HG02973 (cell line): ENCODE results near the gene UVRAG.
A peak's percentile ranks its signal among the peaks of the same experiment; 100 is the strongest.
"Not testable (repeated sequence)": the region's sequence is repeated elsewhere in the genome, so short reads cannot be mapped to it uniquely, and the experiment has no call there.

Experiments used
- ATAC-seq: cut with Tn5 transposase; IDR thresholded peaks from one replicate; pipeline ENCODE4 v1.9.1; 2021; ENCODE audit warnings: moderate library complexity; ENCODE audit not compliant: unreplicated experiment

Gene UVRAG

GRCh38 chr11:76048763-76049162 is 233.8 kb downstream of the UVRAG start:
- no peak for ATAC-seq

DNA sequence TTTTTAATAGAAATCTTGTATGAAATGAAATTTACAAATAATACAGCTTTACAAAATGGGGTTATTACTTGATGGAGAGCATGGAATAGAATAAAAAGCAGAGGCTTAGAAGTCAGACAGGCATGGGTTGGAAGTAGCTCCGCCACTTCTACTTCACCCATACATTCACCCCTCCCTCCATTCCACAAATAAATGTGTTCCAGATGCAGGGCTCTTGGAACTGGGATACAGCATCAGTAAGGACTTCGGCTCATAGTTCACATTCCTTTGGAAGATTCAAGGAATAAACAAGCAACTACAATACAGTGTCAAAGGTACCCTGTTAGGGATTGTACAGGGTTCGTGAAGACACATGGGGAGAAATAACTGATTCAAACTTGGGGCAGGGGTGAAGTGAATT is 234.5 kb downstream of the UVRAG start:
- no peak for ATAC-seq

DNA sequence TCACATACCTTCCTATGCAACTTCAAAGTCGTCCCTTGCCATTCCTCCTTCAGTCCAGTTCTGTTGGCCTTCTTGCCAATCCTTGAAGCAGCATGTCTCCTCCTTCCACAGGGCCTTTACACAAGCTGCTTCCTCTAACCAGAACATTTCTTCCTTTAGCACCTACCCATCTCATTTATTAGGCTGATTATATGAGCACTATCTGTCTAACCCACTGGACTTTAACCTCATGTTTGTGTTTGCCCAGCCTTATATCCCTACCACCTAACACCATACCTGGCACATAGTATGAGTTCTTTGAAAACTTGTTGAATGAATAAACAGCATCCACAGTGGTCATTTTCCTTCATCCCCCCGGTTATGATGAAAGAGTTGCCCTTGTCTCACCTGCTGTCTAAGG is 236.9 kb downstream of the UVRAG start:
- ATAC-seq: no peak

DNA sequence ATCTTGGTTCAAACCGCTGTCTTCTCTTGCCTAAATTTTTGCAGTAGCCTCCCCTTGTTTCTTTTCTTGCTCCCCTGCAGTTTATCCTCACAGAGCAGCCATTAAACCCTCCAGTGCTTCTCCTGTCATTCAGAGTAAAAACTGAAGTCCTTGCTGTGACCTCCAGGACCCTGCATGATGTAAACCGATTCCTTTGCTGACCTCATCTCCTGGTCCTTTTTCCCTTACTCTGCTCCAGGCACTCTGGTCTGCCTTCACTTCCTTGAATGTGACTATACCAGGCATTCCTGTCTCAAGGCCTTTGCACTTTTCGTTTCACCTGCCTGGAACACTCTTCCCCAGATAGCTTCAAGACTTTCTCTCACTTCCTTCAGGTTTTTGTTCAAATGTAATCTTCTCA is 239.3 kb downstream of the UVRAG start:
- no peak for ATAC-seq

DNA sequence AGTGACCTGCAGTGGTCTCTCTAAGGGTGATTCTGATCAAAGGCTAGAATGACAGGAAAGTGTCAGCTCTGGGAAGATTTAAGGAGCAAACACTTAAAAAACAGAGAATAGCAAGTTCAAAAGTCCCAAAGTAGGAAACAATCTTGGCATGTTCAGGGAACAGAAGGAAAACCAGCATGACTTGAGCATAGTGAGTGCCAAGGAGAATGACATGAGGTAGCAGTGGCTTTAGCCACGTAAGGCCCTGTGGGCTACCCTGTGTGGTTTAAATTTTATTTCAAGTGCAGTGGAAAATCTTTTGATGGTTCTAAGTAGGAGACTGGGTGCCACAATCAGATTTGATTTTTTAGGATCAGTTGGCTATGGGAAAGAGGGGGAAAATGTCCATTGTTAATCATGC is 241.9 kb downstream of the UVRAG start:
- ATAC-seq: no peak

DNA sequence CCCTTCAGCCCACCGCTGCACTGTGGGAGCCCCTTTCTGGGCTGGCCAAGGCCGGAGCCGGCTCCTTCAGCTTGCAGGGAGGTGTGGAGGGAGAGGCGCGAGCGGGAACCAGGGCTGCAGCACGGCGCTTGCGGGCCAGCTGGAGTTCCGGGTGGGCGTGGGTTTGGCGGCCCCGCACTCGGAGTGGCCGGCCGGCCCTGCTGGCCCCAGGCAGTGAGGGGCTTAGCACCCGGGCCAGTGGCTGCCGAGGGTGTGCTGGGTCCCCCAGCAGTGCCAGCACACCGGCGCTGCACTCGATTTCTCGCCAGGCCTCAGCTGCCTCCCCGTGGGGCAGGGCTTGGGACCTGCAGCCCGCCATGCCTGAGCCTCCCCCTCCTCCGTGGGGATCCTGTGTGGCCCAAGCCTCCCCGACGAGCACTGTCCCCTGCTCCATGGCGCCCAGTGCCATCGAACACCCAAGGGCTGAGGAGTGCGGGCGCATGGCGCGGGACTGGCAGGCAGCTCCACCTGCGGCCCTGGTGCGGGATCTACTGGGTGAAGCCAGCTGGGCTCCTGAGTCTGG is 245.5 kb downstream of the UVRAG start:
- not testable (repeated sequence) for ATAC-seq

DNA sequence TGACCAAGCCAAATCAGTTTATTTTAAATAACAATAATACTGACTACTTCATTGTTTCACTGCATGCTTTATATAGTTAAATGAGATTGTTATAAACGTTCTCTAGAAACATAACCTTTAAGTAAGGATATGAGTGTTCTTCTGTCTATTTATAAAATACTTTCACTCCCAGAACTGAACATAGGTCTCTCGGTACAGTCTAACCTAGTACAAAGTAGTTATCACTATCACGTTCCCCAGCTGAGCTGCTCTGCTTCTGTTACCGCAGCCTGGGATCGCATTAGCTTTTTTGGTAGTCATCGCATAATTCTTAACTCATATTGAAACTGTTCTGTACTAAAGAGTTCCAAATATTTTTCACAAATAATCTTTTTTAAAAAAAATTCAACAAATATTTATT is 247.7 kb downstream of the UVRAG start:
- ATAC-seq: peak; percentile 98

GRCh38 chr11:76064192-76064591 is 249.2 kb downstream of the UVRAG start:
- no peak for ATAC-seq

- ATAC-seq: no peak
These were observed 252.1 kb downstream of the UVRAG start for GRCh38 chr11:76067099-76067498.

GRCh38 chr11:76069001-76069400 is 254.0 kb downstream of the UVRAG start:
- ATAC-seq: no peak

- ATAC-seq: no peak
These were observed 256.1 kb downstream of the UVRAG start for GRCh38 chr11:76071090-76071489.

GRCh38 chr11:76073724-76074123 is 258.7 kb downstream of the UVRAG start:
- ATAC-seq: no peak

GRCh38 chr11:76074148-76075095 is 259.4 kb downstream of the UVRAG start:
- ATAC-seq: no peak

GRCh38 chr11:76075716-76076115 is 260.7 kb downstream of the UVRAG start:
- ATAC-seq: no peak

DNA sequence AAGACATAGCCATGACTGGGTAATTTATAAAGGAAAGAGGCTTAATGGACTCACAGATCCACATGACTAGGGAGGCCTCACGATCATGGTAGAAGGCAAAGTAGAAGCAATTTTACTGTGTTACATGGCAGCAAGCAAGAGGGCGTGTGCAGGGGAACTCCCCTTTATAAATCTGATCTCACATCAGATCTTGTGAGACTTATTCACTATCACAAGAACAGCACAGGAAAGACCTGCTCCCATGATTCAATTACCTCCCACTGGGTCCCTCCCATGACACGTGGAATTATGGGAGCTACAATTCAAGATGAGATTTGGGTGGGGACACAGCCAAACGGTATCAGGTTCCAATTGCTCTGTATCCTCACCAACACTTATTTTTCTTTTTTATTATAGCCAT is 261.2 kb downstream of the UVRAG start:
- not testable (repeated sequence) for ATAC-seq

GRCh38 chr11:76076749-76077148 is 261.7 kb downstream of the UVRAG start:
- ATAC-seq: no peak

GRCh38 chr11:76077575-76078150 is 262.7 kb downstream of the UVRAG start:
- no peak for ATAC-seq

- ATAC-seq: not testable (repeated sequence)
These were observed 266.1 kb downstream of the UVRAG start for GRCh38 chr11:76081084-76081483.

GRCh38 chr11:76083563-76084451 is 268.8 kb downstream of the UVRAG start:
- no peak for ATAC-seq

- ATAC-seq: no peak
These were observed 270.3 kb downstream of the UVRAG start for GRCh38 chr11:76085270-76085669.
